HUES6 (cell line): ENCODE data around the gene USH2A.

ENCODE experiments used
- H3K27ac ChIP-seq: 2 replicates; pipeline ENCODE4 v1.7.0; 2013; ENCODE audit warnings: low read depth, mild to moderate bottlenecking, low read length, inconsistent platforms
- H3K27me3 ChIP-seq: 2 replicates; pipeline ENCODE4 v1.6.1; 2013; ENCODE audit warnings: low read length; ENCODE audit not compliant: control insufficient read depth, insufficient read depth
- H3K36me3 ChIP-seq: 2 replicates; pipeline ENCODE4 v1.6.1; 2013; ENCODE audit warnings: low read length; ENCODE audit not compliant: control insufficient read depth, insufficient read depth
- H3K4me1 ChIP-seq: 2 replicates; pipeline ENCODE4 v1.6.1; 2013; ENCODE audit warnings: low read length; ENCODE audit not compliant: control insufficient read depth, insufficient read depth
- H3K4me3 ChIP-seq: 2 replicates; pipeline ENCODE4 v1.5.1; 2013; ENCODE audit warnings: low read depth, low read length
- H3K9ac ChIP-seq: one replicate; pipeline ENCODE4 v1.6.1; 2013; ENCODE audit warnings: mild to moderate bottlenecking, low read length
- H3K9me3 ChIP-seq: 2 replicates; pipeline ENCODE4 v1.6.1; 2013; ENCODE audit warnings: low read depth, low read length; ENCODE audit not compliant: control insufficient read depth, insufficient read depth

Gene USH2A

GRCh38 chr1:216332003-216332402 is 91.2 kb downstream of the USH2A start:
- Histone ChIP-seq H3K9ac (no peak overlapping the region), H3K4me1 (no peaks in the 10 kb centered on the region), H3K27ac (no peak overlapping the region), H3K4me3 (no peak overlapping the region), H3K9me3 (peaks cover 8% of the 10 kb centered on the region), H3K27me3 (no peaks in the 10 kb centered on the region), H3K36me3 (no peaks in the 10 kb centered on the region)

DNA sequence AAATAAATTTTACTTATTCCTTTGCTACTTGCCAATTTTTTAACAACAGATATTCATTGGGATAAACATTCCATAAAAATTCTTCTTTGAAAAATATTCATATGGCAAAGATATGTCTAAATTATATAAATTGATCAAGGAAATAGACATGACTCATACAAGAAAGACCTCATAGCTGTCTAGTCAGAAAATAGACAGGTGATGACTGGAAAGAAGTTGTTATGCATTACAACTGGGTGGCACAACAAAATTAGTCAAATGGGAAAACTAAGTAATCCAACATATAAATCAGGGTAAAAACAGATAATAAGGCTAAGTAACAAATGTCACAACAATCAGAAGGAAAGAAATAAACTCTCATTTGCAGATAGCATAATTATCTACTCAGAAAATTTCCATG is 92.0 kb downstream of the USH2A start:
- Histone ChIP-seq H3K4me1 (no peaks in the 10 kb centered on the region), H3K9ac (no peak overlapping the region), H3K4me3 (no peak overlapping the region), H3K27me3 (no peaks in the 10 kb centered on the region), H3K36me3 (no peaks in the 10 kb centered on the region), H3K27ac (no peak overlapping the region), H3K9me3 (peaks cover 8% of the 10 kb centered on the region)

DNA sequence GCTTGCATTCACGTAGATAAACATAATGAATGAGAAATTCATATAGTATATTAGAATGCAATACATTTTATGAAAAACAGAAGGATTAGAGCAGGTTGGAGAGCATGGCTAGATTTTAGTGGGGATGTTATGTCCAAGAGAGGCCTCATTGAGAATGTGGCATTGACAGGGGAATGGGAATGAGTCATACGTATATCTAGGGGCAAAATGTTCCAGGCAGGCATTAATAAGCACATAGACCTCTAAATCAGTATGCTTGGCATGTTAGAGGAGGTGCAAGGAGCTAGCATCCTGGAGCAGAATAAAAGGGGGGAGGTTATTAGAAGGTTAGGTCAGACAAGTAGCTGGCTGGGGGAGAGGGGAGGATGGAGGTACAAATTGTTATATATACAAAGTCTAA is 93.0 kb downstream of the USH2A start:
- Histone ChIP-seq H3K27ac (no peak overlapping the region), H3K4me1 (no peaks in the 10 kb centered on the region)

GRCh38 chr1:216325946-216326345 is 97.3 kb downstream of the USH2A start:
- H3K9me3 ChIP-seq: no peaks in the 10 kb centered on the region
- H3K4me1 ChIP-seq: no peaks in the 10 kb centered on the region
- no peak overlapping the region for H3K27ac ChIP-seq
- no peaks in the 10 kb centered on the region for H3K27me3 ChIP-seq
- H3K9ac ChIP-seq: no peak overlapping the region
- H3K36me3 ChIP-seq: no peaks in the 10 kb centered on the region
- H3K4me3 ChIP-seq: no peak overlapping the region

More for the DNA sequence above, 93.0 kb downstream of the USH2A start:
- H3K36me3 ChIP-seq: no peaks in the 10 kb centered on the region
- no peaks in the 10 kb centered on the region for H3K27me3 ChIP-seq
- H3K9ac ChIP-seq: no peak overlapping the region
- H3K4me3 ChIP-seq: no peak overlapping the region
- peaks cover 8% of the 10 kb centered on the region for H3K9me3 ChIP-seq

DNA sequence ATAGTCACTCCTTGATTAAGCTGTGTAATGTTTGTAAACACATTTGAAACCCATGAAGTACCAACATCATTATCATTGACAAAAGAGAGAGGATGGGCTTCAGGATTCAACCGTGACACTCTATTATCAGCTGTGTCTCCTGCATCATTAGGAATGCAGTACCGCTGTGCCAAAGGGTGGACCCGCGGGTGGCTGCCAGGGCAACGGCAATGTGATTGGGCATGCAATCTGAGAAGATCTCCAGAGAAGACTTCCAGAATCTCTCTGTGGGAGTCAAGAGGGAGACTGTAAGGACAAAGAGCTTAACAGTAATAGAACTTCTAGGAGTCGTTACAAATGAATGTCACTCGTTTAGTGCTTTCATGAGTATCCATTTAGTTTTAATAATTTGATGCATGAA is 97.9 kb downstream of the USH2A start:
- Histone ChIP-seq H3K36me3 (no peaks in the 10 kb centered on the region), H3K4me3 (no peak overlapping the region), H3K4me1 (no peaks in the 10 kb centered on the region), H3K9ac (no peak overlapping the region), H3K27me3 (no peaks in the 10 kb centered on the region), H3K9me3 (no peaks in the 10 kb centered on the region), H3K27ac (no peak overlapping the region)

GRCh38 chr1:216323344-216323743 is 99.9 kb downstream of the USH2A start:
- H3K36me3 ChIP-seq: no peaks in the 10 kb centered on the region
- no peaks in the 10 kb centered on the region for H3K27me3 ChIP-seq
- H3K27ac ChIP-seq: no peak overlapping the region
- H3K4me3 ChIP-seq: no peak overlapping the region
- H3K9me3 ChIP-seq: 0 out of 2 replicates have a peak, but pooled peaks cover 5% of the 10 kb centered on the region
- H3K9ac ChIP-seq: no peak overlapping the region
- H3K4me1 ChIP-seq: no peaks in the 10 kb centered on the region

GRCh38 chr1:216314379-216315095 is 108.7 kb downstream of the USH2A start:
- H3K27ac ChIP-seq: no peak overlapping the region
- H3K9ac ChIP-seq: no peak overlapping the region
- H3K27me3 ChIP-seq: no peaks in the 10 kb centered on the region
- no peaks in the 10 kb centered on the region for H3K9me3 ChIP-seq
- no peaks in the 10 kb centered on the region for H3K4me1 ChIP-seq
- H3K4me3 ChIP-seq: no peak overlapping the region
- no peaks in the 10 kb centered on the region for H3K36me3 ChIP-seq

DNA sequence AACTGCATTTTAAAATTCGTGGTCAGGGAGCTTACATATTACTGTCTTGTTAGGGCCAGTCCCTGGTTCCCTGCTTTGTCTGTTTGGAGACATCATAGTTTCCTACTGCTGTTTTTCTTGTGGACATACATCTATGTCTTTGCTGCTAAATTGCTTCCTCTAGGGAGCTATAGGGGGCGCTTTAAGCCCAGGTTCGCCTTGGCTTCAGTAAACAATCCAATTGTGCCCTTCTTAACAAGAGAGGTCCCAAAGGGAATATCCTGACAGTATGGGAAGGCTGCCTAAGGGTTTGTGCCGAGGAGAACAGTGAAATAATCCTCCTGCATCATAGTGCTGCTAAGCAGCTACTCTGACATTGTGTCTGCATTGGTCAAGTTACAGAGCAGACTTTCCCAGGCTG is 112.5 kb downstream of the USH2A start:
- Histone ChIP-seq H3K9me3 (no peaks in the 10 kb centered on the region), H3K9ac (no peak overlapping the region)

DNA sequence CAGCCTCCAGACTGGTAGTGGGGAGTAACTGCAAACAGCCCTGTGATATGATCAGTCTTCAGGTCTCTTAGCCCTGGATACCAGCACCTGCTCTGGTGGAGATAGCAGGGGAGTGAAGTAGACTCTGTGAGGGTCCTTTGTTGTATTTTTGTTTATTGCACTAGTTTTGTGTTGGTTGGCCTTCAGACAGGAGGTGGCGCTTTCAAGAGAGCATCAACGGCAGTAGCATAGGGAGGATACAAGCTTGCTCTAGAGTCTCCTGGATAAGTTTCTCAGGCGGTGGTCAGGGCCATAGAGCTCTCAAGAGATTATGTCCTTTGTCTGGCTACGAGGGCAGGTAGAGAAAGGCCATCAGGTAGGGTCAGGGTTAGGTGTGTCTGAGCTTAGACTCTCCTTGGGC is 116.4 kb downstream of the USH2A start:
- no peak overlapping the region for H3K27ac ChIP-seq
- peaks cover 8% of the 10 kb centered on the region; the same call in 1 of the 2 replicates for H3K4me1 ChIP-seq
- no peaks in the 10 kb centered on the region for H3K27me3 ChIP-seq
- H3K9ac ChIP-seq: no peak overlapping the region
- H3K36me3 ChIP-seq: no peaks in the 10 kb centered on the region
- no peak overlapping the region for H3K4me3 ChIP-seq
- no peaks in the 10 kb centered on the region for H3K9me3 ChIP-seq

More for the DNA sequence above, 112.5 kb downstream of the USH2A start:
- Histone ChIP-seq H3K27me3 (no peaks in the 10 kb centered on the region), H3K36me3 (no peaks in the 10 kb centered on the region), H3K4me3 (no peak overlapping the region), H3K27ac (no peak overlapping the region), H3K4me1 (peaks cover 8% of the 10 kb centered on the region; the same call in 1 of the 2 replicates)

DNA sequence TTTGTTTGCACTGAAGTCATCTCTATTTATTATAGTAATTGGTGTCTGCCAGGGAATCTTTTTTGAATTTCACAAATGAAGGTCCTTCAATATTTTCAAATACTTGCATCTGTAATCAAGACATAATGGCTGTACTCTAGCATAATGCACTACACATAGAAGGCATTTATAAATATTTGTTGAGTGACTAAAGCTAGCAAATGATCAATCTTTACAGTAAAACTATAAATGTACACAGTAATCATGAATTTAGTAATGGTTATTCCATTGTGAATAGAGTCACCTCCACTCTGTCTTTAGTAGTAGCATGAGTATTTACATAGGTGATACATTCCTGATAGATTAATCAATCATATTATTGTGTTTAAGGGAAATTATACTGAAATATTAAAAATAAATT is 119.6 kb downstream of the USH2A start:
- H3K27me3 ChIP-seq: no peaks in the 10 kb centered on the region

DNA sequence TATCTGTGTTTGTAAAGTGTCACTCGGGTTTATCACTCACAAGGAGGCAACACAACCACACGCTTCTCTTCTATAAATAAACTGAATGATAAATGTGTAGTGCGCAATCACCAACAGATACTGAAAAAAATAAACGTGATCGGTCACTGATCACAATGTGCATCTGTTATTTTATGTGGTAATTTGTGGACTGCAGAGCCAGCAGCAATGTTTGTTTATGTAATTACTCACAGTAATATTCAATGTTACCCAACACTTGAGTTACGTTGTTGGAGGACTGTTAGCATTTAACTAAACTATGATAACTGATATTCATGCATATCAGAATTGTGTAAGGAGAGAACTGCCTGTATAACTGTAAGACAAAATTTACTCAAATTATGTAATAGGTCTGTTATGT is 129.6 kb downstream of the USH2A start:
- H3K4me1 ChIP-seq: no peaks in the 10 kb centered on the region
- no peaks in the 10 kb centered on the region for H3K9me3 ChIP-seq
- no peaks in the 10 kb centered on the region for H3K27me3 ChIP-seq
- H3K36me3 ChIP-seq: no peaks in the 10 kb centered on the region
- H3K4me3 ChIP-seq: no peak overlapping the region
- H3K27ac ChIP-seq: no peak overlapping the region
- no peak overlapping the region for H3K9ac ChIP-seq

More for the DNA sequence above, 119.6 kb downstream of the USH2A start:
- H3K4me1 ChIP-seq: peaks cover 8% of the 10 kb centered on the region; the same call in 1 of the 2 replicates
- H3K9me3 ChIP-seq: no peaks in the 10 kb centered on the region
- no peak overlapping the region for H3K27ac ChIP-seq
- no peak overlapping the region for H3K4me3 ChIP-seq
- no peak overlapping the region for H3K9ac ChIP-seq
- H3K36me3 ChIP-seq: no peaks in the 10 kb centered on the region
